Thymus (tissue), 11 donors: Measurements from ENCODE around the gene S100A10. TPM values are rescaled to one million over a fixed set of nuclear protein-coding genes. Genes with fewer than 3 reads are reported as not detected.

Experiments used
- DNase-seq, 9 donors: peaks; one replicate each; pipeline ENCODE4 v3.0.0-alpha.2; 2013; ENCODE audit warnings: low spot score in 9 of 9, low read depth in 6 of 9, missing footprints in 1 of 9
- H3K27ac ChIP-seq, 2 donors: one replicate each; pipeline ENCODE4 v1.5.1; 2013; ENCODE audit warnings: control low read depth in 1 of 2, low read depth in 1 of 2, low read length in 1 of 2, mild to moderate bottlenecking in 1 of 2, moderate library complexity in 1 of 2
- H3K27me3 ChIP-seq, 2 donors: one replicate each; pipeline ENCODE4 v1.5.1; 2013; ENCODE audit warnings: low read length in 1 of 2; ENCODE audit not compliant: control insufficient read depth in 2 of 2, insufficient read depth in 1 of 2
- H3K36me3 ChIP-seq, 2 donors: one replicate each; pipeline ENCODE4 v1.5.1; 2013; ENCODE audit warnings: low read length in 1 of 2, mild to moderate bottlenecking in 1 of 2, moderate library complexity in 1 of 2; ENCODE audit not compliant: control insufficient read depth in 2 of 2, insufficient read depth in 2 of 2
- H3K4me1 ChIP-seq, 2 donors: one replicate each; pipeline ENCODE4 v1.5.1; 2013; ENCODE audit warnings: low read length in 2 of 2; ENCODE audit not compliant: control insufficient read depth in 2 of 2, insufficient read depth in 2 of 2
- H3K4me3 ChIP-seq, 2 donors: one replicate each; pipeline ENCODE4 v1.5.1; 2013; ENCODE audit warnings: low read length in 2 of 2, control low read depth in 1 of 2, mild to moderate bottlenecking in 1 of 2
- H3K9me3 ChIP-seq, 2 donors: one replicate each; pipeline ENCODE4 v1.5.1; 2013; ENCODE audit warnings: low read length in 1 of 2, mild to moderate bottlenecking in 1 of 2; ENCODE audit not compliant: control insufficient read depth in 2 of 2, insufficient read depth in 1 of 2
- WGBS: extraction: QIAGEN DNeasy Blood & Tissue Kit; methylation state at CpG from one replicate; pipeline ENCODE4 v1.1.7; 2013; 5-methylcytosine and 5-hydroxymethylcytosine counted together
- polyA plus RNA-seq: library from polyadenylated mRNA; stranded (reverse); fragments of 200-250 nt; gene quantifications from one replicate; pipeline ENCODE4 v1.2.3, GENCODE V29; 2013
- total RNA-seq: library from RNA; stranded (reverse); fragments of 120-200 nt; gene quantifications from one replicate; pipeline ENCODE4 v1.2.4, GENCODE V29; 2013
- donor health status: healthy.

The S100A10 gene
- total and polyA plus RNA-seq, 2 donors, result 46.1 to 592 TPM

- H3K4me1 ChIP-seq, result peaks cover 0 to 3% of the 10 kb centered on the region in 2 donors
- 94% methylated on average over 2 of the region's 2 CpGs for WGBS
- H3K27ac ChIP-seq, result no peak overlapping the region
- H3K27me3 ChIP-seq, result peaks cover 0 to 2% of the 10 kb centered on the region in 2 donors
- H3K4me3 ChIP-seq, result no peak overlapping the region
- no peak for DNase-seq
- H3K36me3 ChIP-seq, result no peaks in the 10 kb centered on the region
- H3K9me3 ChIP-seq, result no peaks in the 10 kb centered on the region
Observed at GRCh38 chr1:151963288-151963687, 30.4 kb downstream of the S100A10 start.

GRCh38 chr1:151961833-151962232 lies 31.8 kb downstream of the S100A10 start:
- H3K36me3 ChIP-seq, result no peaks in the 10 kb centered on the region
- H3K27me3 ChIP-seq, result peaks cover 0 to 2% of the 10 kb centered on the region in 2 donors
- no peak overlapping the region for H3K4me3 ChIP-seq
- H3K27ac ChIP-seq, result no peak overlapping the region
- 93% methylated on average over 4 of the region's 4 CpGs for WGBS
- H3K9me3 ChIP-seq, result no peaks in the 10 kb centered on the region
- no peaks in the 10 kb centered on the region for H3K4me1 ChIP-seq
- DNase-seq, result no peak

GRCh38 chr1:151960780-151961513 lies 32.7 kb downstream of the S100A10 start:
- H3K4me3 ChIP-seq, result no peak overlapping the region
- H3K27ac ChIP-seq, result no peak overlapping the region
- WGBS, result 68% methylated on average over 2 of the region's 2 CpGs
- no peaks in the 10 kb centered on the region for H3K4me1 ChIP-seq
- DNase-seq, result no peak
- no peaks in the 10 kb centered on the region for H3K9me3 ChIP-seq
- peaks cover 0 to 2% of the 10 kb centered on the region in 2 donors for H3K27me3 ChIP-seq
- H3K36me3 ChIP-seq, result no peaks in the 10 kb centered on the region

- no peaks in the 10 kb centered on the region for H3K27me3 ChIP-seq
- H3K4me3 ChIP-seq, result no peak overlapping the region
- H3K4me1 ChIP-seq, result no peaks in the 10 kb centered on the region
- no peak for DNase-seq
- WGBS, result 93% methylated on average over 2 of the region's 2 CpGs
- no peaks in the 10 kb centered on the region for H3K9me3 ChIP-seq
- H3K36me3 ChIP-seq, result no peaks in the 10 kb centered on the region
- H3K27ac ChIP-seq, result no peak overlapping the region
Observed at GRCh38 chr1:151958959-151959358, 34.7 kb downstream of the S100A10 start.

- Histone ChIP-seq H3K27ac (no peak overlapping the region), H3K27me3 (no peaks in the 10 kb centered on the region), H3K4me3 (no peak overlapping the region), H3K9me3 (no peaks in the 10 kb centered on the region), H3K36me3 (no peaks in the 10 kb centered on the region), H3K4me1 (no peaks in the 10 kb centered on the region)
- DNase-seq, result no peak
- WGBS, result 96% methylated on average over 3 of the region's 3 CpGs
Observed at GRCh38 chr1:151956957-151957497, 36.6 kb downstream of the S100A10 start.

- Histone ChIP-seq H3K36me3 (no peaks in the 10 kb centered on the region), H3K9me3 (no peaks in the 10 kb centered on the region), H3K27ac (no peak overlapping the region), H3K27me3 (no peaks in the 10 kb centered on the region), H3K4me1 (no peaks in the 10 kb centered on the region), H3K4me3 (no peak overlapping the region)
- WGBS, result 97% methylated on average over 7 of the region's 7 CpGs
- DNase-seq, result no peak
Observed at GRCh38 chr1:151953409-151954094, 40.1 kb downstream of the S100A10 start.

- H3K27ac ChIP-seq, result no peak overlapping the region
- H3K4me3 ChIP-seq, result no peak overlapping the region
- H3K9me3 ChIP-seq, result no peaks in the 10 kb centered on the region
- no peaks in the 10 kb centered on the region for H3K4me1 ChIP-seq
- no peaks in the 10 kb centered on the region for H3K27me3 ChIP-seq
- H3K36me3 ChIP-seq, result no peaks in the 10 kb centered on the region
- WGBS, result 90% methylated on average over 1 of the region's 1 CpG
- no peak for DNase-seq
Observed at GRCh38 chr1:151952811-151953210, 40.8 kb downstream of the S100A10 start.

- Histone ChIP-seq H3K4me1 (no peaks in the 10 kb centered on the region), H3K4me3 (no peak overlapping the region), H3K27me3 (no peaks in the 10 kb centered on the region), H3K9me3 (no peaks in the 10 kb centered on the region), H3K36me3 (no peaks in the 10 kb centered on the region), H3K27ac (no peak overlapping the region)
- 97% methylated on average over 18 of the region's 18 CpGs for WGBS
- DNase-seq, result no peak
Observed at GRCh38 chr1:151949371-151950193, 44.1 kb downstream of the S100A10 start.

GRCh38 chr1:151948506-151948905 lies 45.2 kb downstream of the S100A10 start:
- Histone ChIP-seq H3K36me3 (no peaks in the 10 kb centered on the region), H3K27me3 (no peaks in the 10 kb centered on the region), H3K9me3 (no peaks in the 10 kb centered on the region), H3K27ac (no peak overlapping the region), H3K4me1 (no peaks in the 10 kb centered on the region), H3K4me3 (no peak overlapping the region)
- 90% methylated on average over 1 of the region's 1 CpG for WGBS
- no peak for DNase-seq
